ENCODE data around the gene CDHR1.

The CDHR1 gene

DNA sequence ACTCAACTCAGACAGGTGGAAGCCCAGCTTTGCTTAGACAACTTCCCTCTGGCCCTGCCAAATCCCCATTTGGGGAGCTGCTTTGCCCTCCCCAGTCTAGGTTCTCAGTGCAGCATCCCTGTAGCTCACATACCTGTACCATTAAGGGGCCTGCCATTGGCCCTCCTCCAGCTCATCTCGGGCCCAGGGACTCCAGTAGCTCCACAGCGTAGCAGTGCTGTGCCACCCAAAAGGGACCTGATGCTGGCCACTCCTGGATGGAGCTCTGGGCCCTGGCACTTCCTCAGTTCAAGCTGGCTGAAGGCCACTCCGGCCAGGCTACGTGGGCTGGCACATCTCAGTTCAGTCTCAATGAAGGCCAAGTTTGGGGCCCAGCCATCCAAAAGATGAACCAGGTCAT, 39.6 kb downstream of the CDHR1 start:
- Histone ChIP-seq H3K79me1 (replicated peaks; ENCODE audit: low read length, poor library complexity, severe bottlenecking) (no peaks in the 10 kb centered on the region), H3K27ac (ENCODE audit: low read length, poor library complexity, severe bottlenecking) (no peak overlapping the region), H3K18ac (ENCODE audit: low read depth in 1 of 2, low read length in 2 of 2) (no peak overlapping the region), H3K14ac (ENCODE audit: low read length in 2 of 2) (no peak overlapping the region), H4K8ac (ENCODE audit: low read length) (no peak overlapping the region), H3K4ac (ENCODE audit: low read depth in 1 of 2, low read length in 2 of 2) (no peak overlapping the region), H3K27me3 (ENCODE audit: control insufficient read depth in 1 of 2, insufficient read depth in 1 of 2, low read length in 2 of 2) (peaks cover 14 to 16% of the 10 kb centered on the region in 2 experiments), H2BK120ac (ENCODE audit: low read depth, low read length) (no peak overlapping the region), H2AK5ac (ENCODE audit: low read length, severe bottlenecking) (no peak overlapping the region), H3K4me3 (ENCODE audit: insufficient read depth in 1 of 2, low read depth in 1 of 2, low read length in 2 of 2) (no peak overlapping the region), H2BK5ac (ENCODE audit: low read depth, low read length, poor library complexity, severe bottlenecking) (no peak overlapping the region), H3K36me3 (ENCODE audit: control insufficient read depth in 1 of 2, insufficient read depth in 2 of 2, low read depth in 1 of 2, low read length in 2 of 2) (no peaks in the 10 kb centered on the region), H3K9me3 (ENCODE audit: control insufficient read depth, low read length) (no peaks in the 10 kb centered on the region), H3K9ac (ENCODE audit: low read length) (no peak overlapping the region), H4K91ac (ENCODE audit: low read length) (no peak overlapping the region), H2BK12ac (ENCODE audit: low read length in 2 of 2) (no peak overlapping the region), H3K4me1 (ENCODE audit: control insufficient read depth, insufficient read depth, low read depth, low read length) (no peaks in the 10 kb centered on the region), H3K23ac (ENCODE audit: low read length in 2 of 2) (no peak overlapping the region), H2BK15ac (ENCODE audit: low read depth, poor library complexity, severe bottlenecking) (no peak overlapping the region), H3K4me2 (ENCODE audit: low read length, poor library complexity, severe bottlenecking) (no peak overlapping the region), H2AFZ (ENCODE audit: low read depth, low read length) (no peak overlapping the region)
- no peak for DNase-seq
- WGBS, result 73% methylated on average over 4 of the region's 4 CpGs

- Histone ChIP-seq H3K79me1 (replicated peaks; ENCODE audit: low read length, poor library complexity, severe bottlenecking) (no peaks in the 10 kb centered on the region), H2BK12ac (ENCODE audit: low read length in 2 of 2) (no peak overlapping the region), H3K36me3 (ENCODE audit: control insufficient read depth in 1 of 2, insufficient read depth in 2 of 2, low read depth in 1 of 2, low read length in 2 of 2) (no peaks in the 10 kb centered on the region), H4K91ac (ENCODE audit: low read length) (no peak overlapping the region), H3K18ac (ENCODE audit: low read depth in 1 of 2, low read length in 2 of 2) (no peak overlapping the region), H3K27me3 (ENCODE audit: control insufficient read depth in 1 of 2, insufficient read depth in 1 of 2, low read length in 2 of 2) (peaks cover 18 to 21% of the 10 kb centered on the region in 2 experiments), H2BK120ac (ENCODE audit: low read depth, low read length) (no peak overlapping the region), H2BK15ac (ENCODE audit: low read depth, poor library complexity, severe bottlenecking) (no peak overlapping the region), H3K9ac (ENCODE audit: low read length) (no peak overlapping the region), H3K14ac (ENCODE audit: low read length in 2 of 2) (no peak overlapping the region), H3K9me3 (ENCODE audit: control insufficient read depth, low read length) (no peaks in the 10 kb centered on the region), H3K4me2 (ENCODE audit: low read length, poor library complexity, severe bottlenecking) (no peak overlapping the region), H2AFZ (ENCODE audit: low read depth, low read length) (no peak overlapping the region), H2AK5ac (ENCODE audit: low read length, severe bottlenecking) (no peak overlapping the region), H3K4me3 (ENCODE audit: insufficient read depth in 1 of 2, low read depth in 1 of 2, low read length in 2 of 2) (no peak overlapping the region), H2BK5ac (ENCODE audit: low read depth, low read length, poor library complexity, severe bottlenecking) (no peak overlapping the region), H3K23ac (ENCODE audit: low read length in 2 of 2) (no peak overlapping the region), H4K8ac (ENCODE audit: low read length) (no peak overlapping the region), H3K4ac (ENCODE audit: low read depth in 1 of 2, low read length in 2 of 2) (no peak overlapping the region), H3K4me1 (ENCODE audit: control insufficient read depth, insufficient read depth, low read depth, low read length) (no peaks in the 10 kb centered on the region), H3K27ac (ENCODE audit: low read length, poor library complexity, severe bottlenecking) (no peak overlapping the region)
- 70% methylated on average over 4 of the region's 4 CpGs for WGBS
- DNase-seq, result no peak
These were observed 40.1 kb downstream of the CDHR1 start for GRCh38 chr10:84234479-84234878.

GRCh38 chr10:84235096-84235495, 40.8 kb downstream of the CDHR1 start:
- Histone ChIP-seq H3K27me3 (ENCODE audit: control insufficient read depth in 1 of 2, insufficient read depth in 1 of 2, low read length in 2 of 2) (peaks cover 21 to 28% of the 10 kb centered on the region in 2 experiments), H4K8ac (ENCODE audit: low read length) (no peak overlapping the region), H3K36me3 (ENCODE audit: control insufficient read depth in 1 of 2, insufficient read depth in 2 of 2, low read depth in 1 of 2, low read length in 2 of 2) (no peaks in the 10 kb centered on the region), H4K91ac (ENCODE audit: low read length) (no peak overlapping the region), H3K4me1 (ENCODE audit: control insufficient read depth, insufficient read depth, low read depth, low read length) (no peaks in the 10 kb centered on the region), H3K4ac (ENCODE audit: low read depth in 1 of 2, low read length in 2 of 2) (no peak overlapping the region), H3K23ac (ENCODE audit: low read length in 2 of 2) (no peak overlapping the region), H3K9me3 (ENCODE audit: control insufficient read depth, low read length) (no peaks in the 10 kb centered on the region), H3K79me1 (replicated peaks; ENCODE audit: low read length, poor library complexity, severe bottlenecking) (no peaks in the 10 kb centered on the region), H3K18ac (ENCODE audit: low read depth in 1 of 2, low read length in 2 of 2) (no peak overlapping the region), H3K9ac (ENCODE audit: low read length) (no peak overlapping the region), H2BK15ac (ENCODE audit: low read depth, poor library complexity, severe bottlenecking) (no peak overlapping the region), H2BK120ac (ENCODE audit: low read depth, low read length) (no peak overlapping the region), H2AK5ac (ENCODE audit: low read length, severe bottlenecking) (no peak overlapping the region), H2BK12ac (ENCODE audit: low read length in 2 of 2) (no peak overlapping the region), H3K4me2 (ENCODE audit: low read length, poor library complexity, severe bottlenecking) (no peak overlapping the region), H3K27ac (ENCODE audit: low read length, poor library complexity, severe bottlenecking) (no peak overlapping the region), H2BK5ac (ENCODE audit: low read depth, low read length, poor library complexity, severe bottlenecking) (no peak overlapping the region), H3K4me3 (ENCODE audit: insufficient read depth in 1 of 2, low read depth in 1 of 2, low read length in 2 of 2) (no peak overlapping the region), H3K14ac (ENCODE audit: low read length in 2 of 2) (no peak overlapping the region), H2AFZ (ENCODE audit: low read depth, low read length) (no peak overlapping the region)
- no peak for DNase-seq
- 72% methylated on average over 4 of the region's 4 CpGs for WGBS

DNA sequence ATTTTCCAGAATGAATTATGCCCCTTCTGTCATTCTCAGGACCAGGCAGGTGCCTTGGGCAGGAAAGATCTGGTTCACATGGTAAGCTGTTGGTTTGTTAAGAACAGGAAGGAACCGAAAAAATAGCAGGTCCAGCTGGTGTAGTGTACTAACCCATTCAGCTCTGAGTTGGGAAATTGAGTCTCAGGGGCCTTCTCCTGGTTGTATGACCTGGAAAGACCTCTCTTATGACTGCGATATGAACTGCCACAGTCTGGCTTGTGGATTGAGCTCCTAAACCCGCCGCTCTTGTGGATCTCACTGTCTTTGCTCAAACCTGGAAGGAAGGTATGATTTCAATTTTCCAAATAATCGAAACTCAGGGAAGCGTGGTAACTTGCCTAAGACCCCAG, 42.5 kb downstream of the CDHR1 start:
- no peak overlapping the region for H4K91ac ChIP-seq (ENCODE audit: low read length)
- H3K4ac ChIP-seq (ENCODE audit: low read depth in 1 of 2, low read length in 2 of 2), result no peak overlapping the region
- no peak for DNase-seq
- H3K23ac ChIP-seq (ENCODE audit: low read length in 2 of 2), result no peak overlapping the region
- H2AK5ac ChIP-seq (ENCODE audit: low read length, severe bottlenecking), result no peak overlapping the region
- no peak overlapping the region for H2BK12ac ChIP-seq (ENCODE audit: low read length in 2 of 2)
- H2BK15ac ChIP-seq (ENCODE audit: low read depth, poor library complexity, severe bottlenecking), result no peak overlapping the region
- H3K9me3 ChIP-seq (ENCODE audit: control insufficient read depth, low read length), result no peaks in the 10 kb centered on the region
- H2BK5ac ChIP-seq (ENCODE audit: low read depth, low read length, poor library complexity, severe bottlenecking), result no peak overlapping the region
- WGBS, result 77% methylated on average over 6 of the region's 6 CpGs
- no peak overlapping the region for H3K4me2 ChIP-seq (ENCODE audit: low read length, poor library complexity, severe bottlenecking)
- H3K79me1 ChIP-seq (replicated peaks; ENCODE audit: low read length, poor library complexity, severe bottlenecking), result no peaks in the 10 kb centered on the region
- no peak overlapping the region for H3K14ac ChIP-seq (ENCODE audit: low read length in 2 of 2)
- H3K9ac ChIP-seq (ENCODE audit: low read length), result no peak overlapping the region
- no peak overlapping the region for H2BK120ac ChIP-seq (ENCODE audit: low read depth, low read length)
- H3K4me3 ChIP-seq (ENCODE audit: insufficient read depth in 1 of 2, low read depth in 1 of 2, low read length in 2 of 2), result no peak overlapping the region
- H3K4me1 ChIP-seq (ENCODE audit: control insufficient read depth, insufficient read depth, low read depth, low read length), result no peaks in the 10 kb centered on the region
- H3K27me3 ChIP-seq (ENCODE audit: control insufficient read depth in 1 of 2, insufficient read depth in 1 of 2, low read length in 2 of 2), result peaks cover 17 to 26% of the 10 kb centered on the region in 2 experiments
- H3K27ac ChIP-seq (ENCODE audit: low read length, poor library complexity, severe bottlenecking), result no peak overlapping the region
- no peak overlapping the region for H2AFZ ChIP-seq (ENCODE audit: low read depth, low read length)
- H4K8ac ChIP-seq (ENCODE audit: low read length), result no peak overlapping the region
- H3K18ac ChIP-seq (ENCODE audit: low read depth in 1 of 2, low read length in 2 of 2), result no peak overlapping the region
- no peaks in the 10 kb centered on the region for H3K36me3 ChIP-seq (ENCODE audit: control insufficient read depth in 1 of 2, insufficient read depth in 2 of 2, low read depth in 1 of 2, low read length in 2 of 2)
